T-helper 1 cell treated with Interleukin-12 subunit alpha and Interleukin-12 subunit beta and Interleukin-4 antibody, amounts not matched to agents 30 ng/mL and 1 ng/mL, for 36 hours (primary cell): Measurements from ENCODE around the gene STK16. TPM values are rescaled to one million over a fixed set of nuclear protein-coding genes. Genes with fewer than 3 reads are reported as not detected.

Experiments used
- intact Hi-C: fragments of 100-400 bp; cut with micrococcal nuclease; formaldehyde crosslinking; loops from one replicate; pipeline ENCODE4 v1.15.1; 2024
- total RNA-seq: library from RNA; stranded (reverse); gene quantifications from 2 replicates; pipeline ENCODE4 v1.2.3, GENCODE V29; 2022

The STK16 gene
- total RNA-seq, 1 donor from 2014 or later = 34.2 TPM

- intact Hi-C loops = no loop called here
These were observed 32.3 kb upstream of the STK16 start for GRCh38 chr2:219213026-219213415.

GRCh38 chr2:219213486-219214071 is 31.7 kb upstream of the STK16 start:
- intact Hi-C loops = no loop called here

DNA sequence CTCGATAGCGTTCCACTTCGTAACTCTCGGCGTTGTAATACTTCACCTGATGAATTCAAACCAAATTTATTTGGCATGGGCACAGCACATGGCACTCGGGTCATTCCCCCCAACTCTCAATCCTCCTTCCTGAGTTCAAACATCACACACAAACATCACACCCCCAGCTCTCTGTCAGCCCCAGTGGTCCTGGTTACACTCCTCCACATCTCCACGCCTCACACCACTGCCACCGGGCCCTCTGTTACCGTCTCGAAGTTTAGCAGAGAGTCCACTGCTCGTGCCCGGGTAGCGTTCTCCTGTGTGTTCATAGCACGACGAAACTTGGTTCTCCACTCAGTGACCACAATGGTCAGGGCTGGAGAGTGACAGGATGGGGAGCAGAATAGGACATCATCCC is 31.1 kb upstream of the STK16 start:
- intact Hi-C loops = no loop called here

DNA sequence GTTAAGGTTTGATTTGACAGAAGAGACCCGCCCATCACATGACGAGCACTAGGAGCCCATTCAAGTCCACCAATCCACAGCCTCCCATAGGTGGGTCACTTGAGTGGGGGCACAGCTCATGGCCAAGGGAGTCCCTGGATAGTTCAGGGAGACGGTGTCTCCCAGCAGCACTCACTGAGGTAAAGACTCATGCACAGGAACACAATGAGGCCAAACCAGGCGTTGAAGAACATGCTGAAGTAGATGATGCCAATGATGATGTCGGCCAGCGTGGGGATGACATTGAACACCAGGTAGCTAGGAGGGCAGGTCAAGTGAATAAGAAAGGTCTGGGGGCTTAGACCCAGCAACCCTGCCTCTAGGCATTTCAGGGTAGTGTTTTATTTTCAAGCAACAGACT is 30.5 kb upstream of the STK16 start:
- intact Hi-C loops = no loop called here

GRCh38 chr2:219215871-219216534 is 29.3 kb upstream of the STK16 start:
- intact Hi-C loops = no loop called here

GRCh38 chr2:219216535-219216915 is 28.8 kb upstream of the STK16 start:
- intact Hi-C loops = no loop called here

- intact Hi-C loops = loop anchor here (1.0 to 2.0 kb wide), 5 partner anchors 41 to 321 kb away; partner anchors contain the start of genes CNPPD1, DNAJB2, GMPPA and NHEJ1
These were observed 27.0 kb upstream of the STK16 start for GRCh38 chr2:219218217-219218731.

DNA sequence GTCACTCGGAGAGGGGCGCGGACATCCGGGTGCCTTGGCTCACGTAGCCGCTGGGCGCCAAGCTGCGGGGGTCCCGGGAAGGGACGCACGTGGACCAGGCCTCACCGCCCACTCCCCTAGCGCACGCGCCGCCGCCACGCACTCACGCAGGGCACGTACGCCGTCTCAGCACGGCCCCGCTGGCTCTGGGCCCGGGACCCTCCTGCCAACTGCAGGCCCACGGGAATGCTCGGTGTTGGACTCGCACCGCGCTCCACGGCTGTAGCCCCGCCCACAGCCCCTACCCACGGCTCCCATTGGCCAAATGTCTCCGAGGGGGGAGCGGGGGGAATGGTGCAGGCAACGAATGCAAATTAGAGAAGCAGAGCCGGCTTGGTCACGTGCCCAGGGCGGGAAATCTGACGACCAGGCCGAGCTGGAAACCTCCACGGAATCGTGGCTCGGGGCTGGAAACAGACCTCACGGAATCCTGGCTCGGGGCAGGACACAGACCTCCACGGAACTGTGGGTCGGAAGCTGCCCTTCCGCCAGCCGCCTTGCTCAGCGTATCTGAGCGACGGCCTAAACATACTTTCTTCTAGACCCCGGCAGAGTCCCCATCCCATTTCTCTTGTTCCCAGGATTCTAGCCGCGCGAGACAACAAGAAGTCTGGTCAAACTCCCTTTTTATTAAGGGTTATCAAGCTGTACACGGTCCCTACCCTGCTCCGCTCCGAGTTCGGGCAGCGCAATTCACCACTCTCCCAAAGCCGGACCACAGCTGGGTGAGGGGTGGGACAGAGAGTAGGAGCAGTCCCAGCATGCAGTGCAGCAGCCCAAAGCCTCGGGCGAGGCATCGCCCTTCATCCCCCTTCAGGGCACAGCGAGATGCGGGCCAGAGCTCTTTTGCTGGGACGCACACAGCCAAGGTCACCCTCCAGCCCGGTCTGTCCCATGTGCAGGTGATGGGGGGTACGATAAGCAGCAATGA is 26.3 kb upstream of the STK16 start, which contains the start of gene ABCB6:
Gene ABCB6, minus strand, starts transcription at position 227 of the 970 bp plus-strand sequence. CDS start 285 bp downstream, outside the sequence.
- intact Hi-C loops = loop anchor here (1.0 to 2.0 kb wide), 10 partner anchors 10 to 322 kb away; partner anchors contain the start of genes ANKZF1, ATG9A, CNPPD1 and DNAJB2

- intact Hi-C loops = loop anchor here (1.0 to 2.0 kb wide), 9 partner anchors 9 to 323 kb away; partner anchors contain the start of genes ANKZF1, ATG9A, CNPPD1 and GLB1L
These were observed 25.3 kb upstream of the STK16 start for GRCh38 chr2:219219784-219220532.

DNA sequence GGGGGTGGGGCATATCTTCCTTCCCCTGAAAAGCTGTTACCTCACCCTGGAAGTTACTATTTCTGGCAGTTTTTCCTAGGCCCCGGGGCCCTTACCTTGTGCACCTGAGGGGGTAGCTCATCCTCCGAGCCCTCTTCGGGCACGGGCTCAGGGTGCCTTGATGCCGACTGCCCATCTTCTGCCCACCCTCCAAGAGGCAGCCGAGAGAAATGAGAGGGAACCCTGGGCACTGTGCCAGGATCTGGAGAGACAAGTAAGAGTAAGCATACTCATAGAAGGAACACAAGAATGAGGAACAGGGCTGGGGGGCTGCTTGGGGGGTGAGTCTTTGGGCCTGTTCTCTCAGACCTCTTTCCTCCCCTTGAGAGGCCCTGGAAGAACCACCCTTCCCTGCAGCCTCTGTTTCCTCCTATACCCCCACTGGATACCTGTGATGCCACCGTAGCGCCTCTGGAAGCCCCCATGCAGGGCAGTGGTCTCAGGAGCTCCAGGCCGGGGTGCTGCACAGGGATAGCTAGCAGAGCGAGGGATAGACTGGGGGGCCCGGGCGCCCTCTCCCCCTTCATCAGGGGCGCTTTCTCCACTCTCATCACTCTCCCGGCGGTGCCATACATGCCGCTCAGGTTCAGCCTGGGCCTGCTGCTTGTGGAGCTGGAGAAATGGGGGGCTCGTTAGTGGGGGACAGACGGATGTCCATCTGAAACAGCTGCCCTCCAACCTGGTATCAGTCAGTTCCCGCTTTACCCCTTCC is 24.5 kb upstream of the STK16 start:
- intact Hi-C loops = no loop called here

- intact Hi-C loops = no loop called here
These were observed 23.2 kb upstream of the STK16 start for GRCh38 chr2:219221957-219222518.

- intact Hi-C loops = no loop called here
These were observed 21.3 kb upstream of the STK16 start for GRCh38 chr2:219223831-219224610.

GRCh38 chr2:219225350-219225749 is 19.9 kb upstream of the STK16 start:
- intact Hi-C loops = loop anchor here (5.0 kb wide), 3 partner anchors 317 to 1008 kb away; partner anchors contain the start of genes ARPC2, CHPF, STK11IP and TMEM198

DNA sequence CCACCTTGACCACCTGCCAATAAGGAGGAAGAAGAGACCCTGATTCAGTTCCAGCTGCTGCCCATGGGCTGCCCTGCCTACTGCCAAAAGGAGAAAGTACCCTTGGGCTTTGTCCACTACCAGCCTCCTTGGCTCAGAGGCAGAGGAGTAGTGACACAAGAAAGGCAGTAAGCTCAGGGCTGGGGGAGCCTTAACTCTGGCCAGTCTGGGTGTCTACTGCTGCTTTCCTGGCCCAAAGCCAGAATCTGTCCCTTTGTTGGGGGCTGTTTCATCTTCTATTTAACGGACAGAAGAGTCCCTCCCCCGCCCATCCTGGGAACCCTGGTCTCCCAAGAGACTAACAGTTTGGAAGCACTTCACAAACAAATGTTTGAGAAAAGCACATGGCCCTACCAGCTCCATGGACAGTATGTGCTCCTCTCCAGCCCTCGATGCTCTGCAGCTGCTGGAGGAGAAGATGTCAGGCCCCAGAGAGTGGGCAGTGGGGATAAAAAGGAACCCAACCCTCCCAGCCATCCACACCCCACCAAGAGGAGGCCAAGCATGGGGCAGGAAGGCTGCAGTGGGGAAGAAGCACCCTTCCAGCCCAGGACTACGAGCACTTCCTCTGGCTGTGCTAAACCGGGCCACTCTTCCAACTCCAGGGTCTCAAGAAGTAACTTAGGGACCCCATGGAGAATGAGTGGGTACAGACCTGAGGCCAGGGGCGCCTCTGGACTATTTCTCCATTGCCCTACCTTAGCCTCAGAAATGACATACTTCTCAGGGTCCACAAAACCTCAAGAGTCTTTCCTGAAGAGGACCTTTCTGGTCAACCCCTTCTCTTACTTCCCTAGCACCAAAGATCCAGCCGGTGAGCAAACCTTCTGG is 17.0 kb upstream of the STK16 start:
- intact Hi-C loops = loop anchor here (2.0 to 5.0 kb wide), 4 partner anchors 314 to 1011 kb away; partner anchors contain the start of genes ARPC2, CHPF, STK11IP and TMEM198

DNA sequence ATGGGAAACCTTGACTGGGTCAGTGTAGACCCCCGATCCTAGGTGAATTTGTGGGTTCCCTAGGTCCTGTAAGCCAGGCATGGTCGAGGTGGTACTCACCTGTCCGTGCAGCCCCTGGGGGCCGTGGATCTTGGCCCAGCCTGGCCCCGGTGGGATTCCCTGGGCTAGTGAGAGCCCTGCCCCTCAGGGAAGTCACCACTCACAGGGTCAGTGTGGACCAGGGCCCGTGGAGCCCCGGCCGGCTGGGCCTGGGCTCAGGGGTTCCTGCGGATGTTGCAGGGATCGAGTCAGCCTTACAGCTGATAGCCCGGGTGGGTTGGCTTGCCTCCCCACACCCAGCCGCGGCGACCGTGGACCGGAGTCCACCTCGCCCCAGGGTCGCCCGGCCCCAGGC is 16.4 kb upstream of the STK16 start:
- intact Hi-C loops = loop anchor here (1.0 to 5.0 kb wide), 14 partner anchors 10 to 1012 kb away; partner anchors contain the start of genes AAMP, ARPC2, CHPF and DNAJB2

DNA sequence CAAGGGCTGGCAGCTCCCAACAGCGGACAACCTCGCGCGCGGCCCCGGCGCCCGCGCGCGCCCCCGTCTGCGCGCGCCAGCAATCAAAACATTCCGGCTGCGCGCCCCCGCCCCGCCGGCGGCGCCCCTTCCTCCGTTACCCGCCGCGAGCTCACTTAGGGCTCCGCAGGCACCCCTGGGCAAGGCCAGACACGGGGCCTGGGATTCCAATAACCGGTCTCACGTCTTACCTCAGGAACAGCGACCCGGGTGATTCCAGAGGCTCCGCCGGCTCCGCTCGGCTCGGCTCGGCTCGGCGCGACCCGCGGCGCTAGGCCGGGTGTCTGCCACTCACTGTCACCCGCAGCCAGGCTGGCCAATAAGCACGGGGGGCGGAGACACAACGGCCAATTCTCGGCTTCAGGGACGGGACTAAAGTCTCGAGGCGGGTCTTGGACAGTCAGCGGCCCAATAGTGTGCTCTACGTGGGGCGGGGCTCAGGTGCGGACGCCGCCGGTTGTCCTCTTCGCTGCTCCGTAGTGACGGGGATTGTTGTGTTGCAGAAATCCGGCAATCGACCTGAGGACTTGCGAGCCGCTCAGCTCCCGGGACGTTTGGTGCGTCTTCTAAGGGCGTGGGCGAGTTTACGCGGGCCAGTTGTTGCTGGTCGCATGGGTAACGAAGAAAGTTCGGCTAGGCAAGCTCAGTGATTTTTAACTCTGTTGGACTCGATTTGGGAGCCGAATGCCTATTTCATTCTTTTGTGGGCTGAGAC is 15.8 kb upstream of the STK16 start, which contains the start of the genes ANKZF1 and ATG9A:
Gene ANKZF1, plus strand, starts transcription at position 502 of the 754 bp plus-strand sequence. CDS start 452 bp downstream, outside the sequence.
Gene ATG9A, minus strand, starts transcription at position 332 of the 754 bp plus-strand sequence. CDS start 1,612 bp downstream, outside the sequence.
- intact Hi-C loops = loop anchor here (1.0 to 5.0 kb wide), 14 partner anchors 10 to 1012 kb away; partner anchors contain the start of genes AAMP, ARPC2, CHPF and DNAJB2
